HCT116 (cell line): ENCODE measurements around the gene KRT7. TPM values are rescaled to one million over a fixed set of nuclear protein-coding genes. Genes with fewer than 3 reads are reported as not detected.

ENCODE experiments used
- ATAC-seq: fragments of 200-7000 bp; cut with Tn5 transposase; 2 replicates; pipeline ENCODE4 v1.9.1; 2020; ENCODE audit warnings: mild to moderate bottlenecking, moderate library complexity
- BruUV-seq: library from RNA; stranded (reverse); fragments of 400-500 nt; replicated peaks from 2 replicates; lab custom pipeline; 2021; lab: Mats Ljungman, UMichigan
- CTCF ChIA-PET: fragments of 300-600 bp; sonication (Branson Sonifier 250); formaldehyde crosslinking; loops from one replicate; lab custom pipeline; 2021; ENCODE audit warnings: antibody characterized with exemption; lab: Charles Lee
- POLR2A ChIA-PET: fragments of 300-600, 350-600 bp; sonication (Branson Sonifier 250); formaldehyde crosslinking; loops from one replicate; lab custom pipeline; 2021; ENCODE audit warnings: antibody characterized with exemption; lab: Charles Lee
- RAD21 ChIA-PET, 2 experiments: fragments of 300-600 bp; sonication (Branson Sonifier 250); formaldehyde crosslinking; loops; one replicate each; lab custom pipeline; 2023; ENCODE audit warnings: low total read pairs in 2 of 2; ENCODE audit not compliant: uncharacterized antibody in 2 of 2, unreplicated experiment in 2 of 2, low non-redundant PET in 1 of 2; lab: Charles Lee
- DNase-seq: peaks from one replicate; pipeline ENCODE4 v3.0.0-alpha.2; 2010; ENCODE audit warnings: low read depth, low spot score
- H2AFZ ChIP-seq: fragments of 200-600 bp; shearing (Covaris generic), sonication (generic); 2 replicates; pipeline ENCODE4 v1.6.1; 2017; ENCODE audit warnings: low read depth, mixed run types, mixed read lengths, antibody characterized with exemption, low read length; ENCODE audit not compliant: poor library complexity, severe bottlenecking
- H3K27ac ChIP-seq: 2 replicates; pipeline ENCODE4 v1.5.1; 2012; ENCODE audit warnings: low read depth, low read length
- H3K27me3 ChIP-seq: fragments of 200-600 bp; sonication (generic); 2 replicates; pipeline ENCODE4 v1.6.1; 2016; ENCODE audit warnings: mixed run types, low read length, mixed read lengths; ENCODE audit not compliant: insufficient read depth
- H3K36me3 ChIP-seq, 2 experiments: fragments of 200-500 bp in 1 of 2; fragments of 200-600 bp in 1 of 2; sonication (Bioruptor generic) in 1 of 2; sonication (generic) in 1 of 2; 2 replicates each; pipeline versions ENCODE4 v1.5.1 to v1.6.1; 2014 to 2016; ENCODE audit warnings: low read length in 2 of 2, inconsistent platforms in 1 of 2, mixed read lengths in 1 of 2, mixed run types in 1 of 2; ENCODE audit not compliant: insufficient read depth in 2 of 2, control insufficient read depth in 1 of 2
- H3K4me1 ChIP-seq, 2 experiments: fragments of 200-600 bp in 1 of 2; sonication (generic) in 1 of 2; 2 replicates each; pipeline versions ENCODE4 v1.5.1 to v1.6.1; 2012 to 2017; ENCODE audit warnings: low read length in 2 of 2, inconsistent platforms in 1 of 2, mild to moderate bottlenecking in 1 of 2, mixed read lengths in 1 of 2, mixed run types in 1 of 2, moderate library complexity in 1 of 2; ENCODE audit not compliant: insufficient read depth in 2 of 2, control insufficient read depth in 1 of 2
- H3K4me2 ChIP-seq: fragments of 200-600 bp; sonication (generic); 2 replicates; pipeline ENCODE4 v1.6.1; 2017; ENCODE audit warnings: mixed run types, low read length, mixed read lengths
- H3K4me3 ChIP-seq, 2 experiments: fragments of 200-600 bp in 1 of 2; sonication (generic) in 1 of 2; replicated peaks in 1 of 2; 2 replicates each; pipeline ENCODE4 v1.5.1; 2011 to 2016; ENCODE audit warnings: low read length in 2 of 2, control low read depth in 1 of 2, low read depth in 1 of 2, mild to moderate bottlenecking in 1 of 2, mixed read lengths in 1 of 2, mixed run types in 1 of 2
- H3K79me2 ChIP-seq: fragments of 200-600 bp; sonication (generic); 2 replicates; pipeline ENCODE4 v1.6.1; 2017; ENCODE audit warnings: mild to moderate bottlenecking, mixed run types, low read length, moderate library complexity, mixed read lengths; ENCODE audit not compliant: insufficient read depth
- H3K9ac ChIP-seq: fragments of 200-600 bp; sonication (generic); 2 replicates; pipeline ENCODE4 v1.6.1; 2016; ENCODE audit warnings: low read length, mixed read lengths
- H3K9me2 ChIP-seq: fragments of 200-600 bp; sonication (generic), shearing (Covaris generic); 2 replicates; pipeline ENCODE4 v1.6.1; 2017; ENCODE audit warnings: mixed run types, mild to moderate bottlenecking, moderate library complexity; ENCODE audit not compliant: insufficient read depth
- H3K9me3 ChIP-seq, 2 experiments: fragments of 200-500 bp in 1 of 2; fragments of 200-600 bp in 1 of 2; sonication (Bioruptor generic) in 1 of 2; sonication (generic) in 1 of 2; 2 replicates each; pipeline ENCODE4 v1.6.1; 2014 to 2017; ENCODE audit warnings: low read length in 2 of 2, mixed read lengths in 2 of 2, inconsistent platforms in 1 of 2, low read depth in 1 of 2, mild to moderate bottlenecking in 1 of 2, mixed run types in 1 of 2, moderate library complexity in 1 of 2; ENCODE audit not compliant: control insufficient read depth in 1 of 2, insufficient read depth in 1 of 2
- H4K20me1 ChIP-seq: fragments of 200-600 bp; sonication (generic), shearing (Covaris generic); 2 replicates; pipeline ENCODE4 v1.6.1; 2017; ENCODE audit warnings: mixed run types, mild to moderate bottlenecking, moderate library complexity; ENCODE audit not compliant: insufficient read depth
- CBX3 ChIP-seq: IDR thresholded peaks from 2 replicates; pipeline ENCODE4 v1.6.1; 2012; ENCODE audit warnings: low read depth
- CEBPB ChIP-seq: IDR thresholded peaks from 2 replicates; pipeline ENCODE4 v1.6.1; 2012; ENCODE audit warnings: low read depth
- CTCF ChIP-seq, 3 experiments: fragments of 200-600 bp in 1 of 3; sonication (generic) in 1 of 3; IDR thresholded peaks in 2 of 3; conservative IDR thresholded peaks in 1 of 3; 2 replicates each; pipeline ENCODE4 v1.5.1; 2012 to 2017; ENCODE audit warnings: low read depth in 2 of 3, low read length in 2 of 3, antibody characterized with exemption in 1 of 3, borderline replicate concordance in 1 of 3, control low read depth in 1 of 3, mild to moderate bottlenecking in 1 of 3, mixed read lengths in 1 of 3, mixed run types in 1 of 3, moderate library complexity in 1 of 3; ENCODE audit not compliant: insufficient read depth in 1 of 3
- EGR1 ChIP-seq: IDR thresholded peaks from 2 replicates; pipeline ENCODE4 v1.6.1; 2012; ENCODE audit warnings: low read depth
- ELF1 ChIP-seq: IDR thresholded peaks from 2 replicates; pipeline ENCODE4 v1.6.1; 2012; ENCODE audit warnings: low read depth, borderline replicate concordance
- EZH2 ChIP-seq: fragments of 200-600 bp; sonication (generic); IDR thresholded peaks from 2 replicates; pipeline ENCODE4 v1.6.1; 2017; ENCODE audit warnings: antibody characterized with exemption, mixed run types
- RAD21 ChIP-seq: IDR thresholded peaks from 2 replicates; pipeline ENCODE4 v1.6.1; 2012; ENCODE audit warnings: low read depth, mild to moderate bottlenecking
- SIN3A ChIP-seq: IDR thresholded peaks from 2 replicates; pipeline ENCODE4 v1.6.1; 2012; ENCODE audit warnings: low read depth
- SRF ChIP-seq: IDR thresholded peaks from 2 replicates; pipeline ENCODE4 v1.6.1; 2012; ENCODE audit warnings: low read depth
- TCF7L2 ChIP-seq: IDR thresholded peaks from 2 replicates; pipeline ENCODE4 v1.7.0; 2011; ENCODE audit warnings: borderline replicate concordance, inconsistent platforms; ENCODE audit not compliant: insufficient read depth, insufficient read length; ENCODE audit errors: extremely low read depth
- YY1 ChIP-seq: IDR thresholded peaks from 2 replicates; pipeline ENCODE4 v1.6.1; 2011; ENCODE audit warnings: low read length, low read depth, moderate library complexity, mild to moderate bottlenecking; ENCODE audit not compliant: insufficient replicate concordance; ENCODE audit errors: extremely low read depth
- ZFX ChIP-seq: fragments of 450-650 bp; IDR thresholded peaks from 2 replicates; pipeline ENCODE4 v1.6.1; 2017
- ZNF274 ChIP-seq: fragments of 200-500 bp; sonication (Bioruptor generic); IDR thresholded peaks from 2 replicates; pipeline ENCODE4 v1.6.1; 2014; ENCODE audit warnings: mild to moderate bottlenecking, low read depth, low read length, inconsistent platforms
- intact Hi-C: fragments of 100-400 bp; cut with micrococcal nuclease; formaldehyde crosslinking; loops from 2 replicates; pipeline ENCODE4 v1.10.0; 2022
- total RNA-seq: library from RNA; stranded (reverse); gene quantifications from one replicate; pipeline ENCODE4 v1.2.1, GENCODE V29; 2021; ENCODE audit not compliant: unreplicated experiment
- TF ChIP-seq, protein P1 (sequence below): IDR thresholded peaks from 2 replicates; pipeline ENCODE4 v1.6.1; 2012; ENCODE audit warnings: low read depth

Gene KRT7
- total RNA-seq, 1 experiment from 2014 or later = 72.6 TPM

GRCh38 chr12:52207106-52207505 lies 25.9 kb upstream of the KRT7 start:
- H3K9me2 ChIP-seq = no peaks in the 10 kb centered on the region
- ChIA-PET CTCF (interaction anchor here (0.9 to 2.0 kb wide), 3 partner anchors 15 to 26 kb away, joined by 3 to 10 read pairs (median 4); partner anchors contain the start of gene KRT80), RAD21 (no interaction called here), POLR2A (interaction anchor here (1.7 kb wide), 1 partner anchor 15 kb away, joined by 3 read pairs; no protein-coding TSS in a partner anchor)
- no peaks in the 10 kb centered on the region for H3K9me3 ChIP-seq
- no peak overlapping the region; the same call in 1 of the 2 replicates for H3K27ac ChIP-seq
- no peak for DNase-seq
- intact Hi-C loops = no loop called here
- peaks cover 3% of the 10 kb centered on the region for H3K27me3 ChIP-seq
- H2AFZ ChIP-seq = no peak overlapping the region
- no peaks in the 10 kb centered on the region for H3K36me3 ChIP-seq
- H3K79me2 ChIP-seq = no peaks in the 10 kb centered on the region
- H3K9ac ChIP-seq = no peak overlapping the region
- H3K4me2 ChIP-seq = no peak overlapping the region
- no peaks in the 10 kb centered on the region for H4K20me1 ChIP-seq
- H3K4me3 ChIP-seq = no peak overlapping the region
- no peak for ATAC-seq
- TF ChIP-seq YY1 (no peak), ZNF274 (no peak), ELF1 (no peak)
- BruUV-seq = no TSS peak
- peaks cover 16 to 74% of the 10 kb centered on the region in 2 experiments for H3K4me1 ChIP-seq

DNA sequence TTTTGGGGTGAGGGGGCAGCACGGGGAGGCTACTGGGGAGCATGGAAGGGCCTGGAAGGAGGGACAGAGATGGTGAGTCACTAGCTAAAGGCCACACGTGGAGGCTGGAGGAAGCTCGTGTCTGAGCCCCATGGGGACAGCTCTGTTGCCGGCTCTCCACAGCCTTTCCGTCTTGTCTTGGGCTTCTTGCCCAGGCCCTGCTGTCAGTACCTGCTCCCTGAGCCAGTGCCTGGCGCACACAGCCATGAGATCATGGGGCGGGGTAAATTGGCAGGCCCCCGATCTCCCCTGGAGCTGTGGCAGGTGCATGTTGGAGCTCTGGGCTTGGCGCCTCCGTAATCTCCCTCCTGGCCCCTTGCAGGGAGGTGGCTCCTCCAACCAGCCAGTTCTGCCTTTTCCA lies 25.1 kb upstream of the KRT7 start:
- Histone ChIP-seq H3K9ac (no peak overlapping the region), H3K27ac (no peak overlapping the region), H3K27me3 (peaks cover 3% of the 10 kb centered on the region), H3K9me2 (no peaks in the 10 kb centered on the region), H3K9me3 (no peaks in the 10 kb centered on the region), H3K4me1 (peaks cover 12 to 71% of the 10 kb centered on the region in 2 experiments), H4K20me1 (no peaks in the 10 kb centered on the region), H2AFZ (no peak overlapping the region), H3K4me3 (no peak overlapping the region), H3K4me2 (no peak overlapping the region), H3K79me2 (no peaks in the 10 kb centered on the region), H3K36me3 (no peaks in the 10 kb centered on the region)
- DNase-seq (no peak), ATAC-seq (no peak)
- POLR2A ChIA-PET = interaction anchor here (0.8 to 1.7 kb wide), 2 partner anchors 8 to 14 kb away, joined by 3 read pairs; no protein-coding TSS in a partner anchor
- CTCF ChIA-PET = interaction anchor here (0.9 to 2.0 kb wide), 3 partner anchors 14 to 27 kb away, joined by 3 to 10 read pairs (median 4); partner anchors contain the start of gene KRT80
- intact Hi-C loops = no loop called here
- BruUV-seq = no TSS peak
- RAD21 ChIA-PET = no interaction called here
- TF ChIP-seq RAD21 (no peak), SIN3A (no peak), ZFX (no peak), EZH2 (no peak), YY1 (no peak), ELF1 (no peak), CBX3 (no peak), TCF7L2 (no peak), CTCF (IDR thresholded peaks at IDR 0.05 in 2 of 3, conservative IDR thresholded peaks at IDR 0.05 in 1 of 3; ENCODE audit: borderline replicate concordance in 1 of 3, insufficient read depth in 1 of 3, low read depth in 2 of 3, low read length in 2 of 3) (no peak), SRF (no peak), CEBPB (no peak), ZNF274 (no peak), EGR1 (no peak)
- TF ChIP-seq, protein P1, sequence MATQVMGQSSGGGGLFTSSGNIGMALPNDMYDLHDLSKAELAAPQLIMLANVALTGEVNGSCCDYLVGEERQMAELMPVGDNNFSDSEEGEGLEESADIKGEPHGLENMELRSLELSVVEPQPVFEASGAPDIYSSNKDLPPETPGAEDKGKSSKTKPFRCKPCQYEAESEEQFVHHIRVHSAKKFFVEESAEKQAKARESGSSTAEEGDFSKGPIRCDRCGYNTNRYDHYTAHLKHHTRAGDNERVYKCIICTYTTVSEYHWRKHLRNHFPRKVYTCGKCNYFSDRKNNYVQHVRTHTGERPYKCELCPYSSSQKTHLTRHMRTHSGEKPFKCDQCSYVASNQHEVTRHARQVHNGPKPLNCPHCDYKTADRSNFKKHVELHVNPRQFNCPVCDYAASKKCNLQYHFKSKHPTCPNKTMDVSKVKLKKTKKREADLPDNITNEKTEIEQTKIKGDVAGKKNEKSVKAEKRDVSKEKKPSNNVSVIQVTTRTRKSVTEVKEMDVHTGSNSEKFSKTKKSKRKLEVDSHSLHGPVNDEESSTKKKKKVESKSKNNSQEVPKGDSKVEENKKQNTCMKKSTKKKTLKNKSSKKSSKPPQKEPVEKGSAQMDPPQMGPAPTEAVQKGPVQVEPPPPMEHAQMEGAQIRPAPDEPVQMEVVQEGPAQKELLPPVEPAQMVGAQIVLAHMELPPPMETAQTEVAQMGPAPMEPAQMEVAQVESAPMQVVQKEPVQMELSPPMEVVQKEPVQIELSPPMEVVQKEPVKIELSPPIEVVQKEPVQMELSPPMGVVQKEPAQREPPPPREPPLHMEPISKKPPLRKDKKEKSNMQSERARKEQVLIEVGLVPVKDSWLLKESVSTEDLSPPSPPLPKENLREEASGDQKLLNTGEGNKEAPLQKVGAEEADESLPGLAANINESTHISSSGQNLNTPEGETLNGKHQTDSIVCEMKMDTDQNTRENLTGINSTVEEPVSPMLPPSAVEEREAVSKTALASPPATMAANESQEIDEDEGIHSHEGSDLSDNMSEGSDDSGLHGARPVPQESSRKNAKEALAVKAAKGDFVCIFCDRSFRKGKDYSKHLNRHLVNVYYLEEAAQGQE = no peak
